ENCODE results near the gene C19orf25. TPM values are rescaled to one million over a fixed set of nuclear protein-coding genes. Genes with fewer than 3 reads are reported as not detected.

Gene C19orf25
- polyA plus RNA-seq, 1 of the 3 experiments (the other 2 are of a cell fraction), result 25.3 TPM

- TF ChIP-seq POLR2AphosphoS5 (IDR thresholded peaks at IDR 0.05; ENCODE audit: low read depth, low read length), result peak; percentile 28; the same call in 1 of the 2 replicates
Observed at GRCh38 chr19:1512671-1513498, 33.9 kb upstream of the C19orf25 start, which contains the start of gene ADAMTSL5 (continued).

- H3K9me2 ChIP-seq, result no peaks in the 10 kb centered on the region
- CTCF ChIA-PET, result interaction anchor here (0.6 to 1.3 kb wide), 4 partner anchors 9 to 731 kb away, joined by 3 to 4 read pairs (median 3); no protein-coding TSS in a partner anchor
- no peak overlapping the region; a peak in 1 of 4 replicates for H3K4me3 ChIP-seq (ENCODE audit: low read depth in 2 of 2, low read length in 1 of 2)
- H3F3A ChIP-seq (replicated peaks; ENCODE audit: insufficient read depth), result peaks cover 20% of the 10 kb centered on the region
- POLR2A ChIA-PET, result interaction anchor here (1.2 kb wide), 1 partner anchor 141 kb away, joined by 3 read pairs; no protein-coding TSS in a partner anchor
- H3K27ac ChIP-seq (ENCODE audit: low read depth in 2 of 2, low read length in 1 of 2), result no peak overlapping the region
- no peak overlapping the region for H2AFZ ChIP-seq (ENCODE audit: low read depth)
- no peaks in the 10 kb centered on the region for H3K9me3 ChIP-seq
- H3K9ac ChIP-seq, result no peak overlapping the region
- peaks cover 0 to 8% of the 10 kb centered on the region in 2 experiments; a peak in 1 of 4 replicates for H3K4me1 ChIP-seq (ENCODE audit: control insufficient read depth in 1 of 2, insufficient read depth in 2 of 2, low read depth in 1 of 2, low read length in 1 of 2)
- no peak for TF ChIP-seq TAF1 (IDR thresholded peaks at IDR 0.05; ENCODE audit: borderline replicate concordance, low read depth, low read length)
- no peak for TF ChIP-seq SMC3 (IDR thresholded peaks at IDR 0.05; ENCODE audit: low read depth, low read length)
- TF ChIP-seq FOSL2 (IDR thresholded peaks at IDR 0.05; ENCODE audit: borderline replicate concordance, low read depth), result no peak
- TF ChIP-seq TEAD4 (IDR thresholded peaks at IDR 0.05; ENCODE audit: borderline replicate concordance, insufficient read depth), result no peak
- TF ChIP-seq FOXJ3 (CRISPR knock-in tag; IDR thresholded peaks at IDR 0.05), result no peak
- no peak for TF ChIP-seq PBX3 (IDR thresholded peaks at IDR 0.05)
- peak overlapping the region; percentile 87 for H3K4me2 ChIP-seq
- WGBS (ENCODE audit: low lambda C conversion rate), result 46% methylated on average over 12 of the region's 22 CpGs
- no peaks in the 10 kb centered on the region for H4K20me1 ChIP-seq (ENCODE audit: insufficient read depth)
- H3K27me3 ChIP-seq (ENCODE audit: insufficient read depth), result no peaks in the 10 kb centered on the region
- peak; percentile 31 for DNase-seq
- no peaks in the 10 kb centered on the region for H3K79me2 ChIP-seq (ENCODE audit: insufficient read depth)
- no peaks in the 10 kb centered on the region for H3K36me3 ChIP-seq (replicated peaks in 1 of 2; ENCODE audit: control insufficient read depth in 1 of 2, insufficient read depth in 2 of 2, low read length in 1 of 2)
Observed at GRCh38 chr19:1511318-1512317, 32.6 kb upstream of the C19orf25 start.

GRCh38 chr19:1510807-1511206 lies 31.8 kb upstream of the C19orf25 start:
- H3F3A ChIP-seq (replicated peaks; ENCODE audit: insufficient read depth), result peaks cover 20% of the 10 kb centered on the region
- H3K36me3 ChIP-seq (replicated peaks in 1 of 2; ENCODE audit: control insufficient read depth in 1 of 2, insufficient read depth in 2 of 2, low read length in 1 of 2), result no peaks in the 10 kb centered on the region
- no peak overlapping the region for H3K27ac ChIP-seq (ENCODE audit: low read depth in 2 of 2, low read length in 1 of 2)
- no peak overlapping the region for H3K9ac ChIP-seq
- no peak overlapping the region for H3K4me2 ChIP-seq
- H2AFZ ChIP-seq (ENCODE audit: low read depth), result no peak overlapping the region
- H3K4me3 ChIP-seq (ENCODE audit: low read depth in 2 of 2, low read length in 1 of 2), result no peak overlapping the region
- peaks cover 0 to 8% of the 10 kb centered on the region in 2 experiments; a peak in 1 of 4 replicates for H3K4me1 ChIP-seq (ENCODE audit: control insufficient read depth in 1 of 2, insufficient read depth in 2 of 2, low read depth in 1 of 2, low read length in 1 of 2)
- no peaks in the 10 kb centered on the region for H3K9me2 ChIP-seq
- H3K27me3 ChIP-seq (ENCODE audit: insufficient read depth), result no peaks in the 10 kb centered on the region
- H3K9me3 ChIP-seq, result no peaks in the 10 kb centered on the region
- no peaks in the 10 kb centered on the region for H3K79me2 ChIP-seq (ENCODE audit: insufficient read depth)
- POLR2A ChIA-PET, result no interaction called here
- DNase-seq, result no peak
- WGBS (ENCODE audit: low lambda C conversion rate), result 45% methylated on average over 8 of the region's 9 CpGs
- no peaks in the 10 kb centered on the region for H4K20me1 ChIP-seq (ENCODE audit: insufficient read depth)
- CTCF ChIA-PET, result no interaction called here
- no peak for TF ChIP-seq GABPA (IDR thresholded peaks at IDR 0.05; ENCODE audit: low read depth)
- no peak for TF ChIP-seq JUND (IDR thresholded peaks at IDR 0.05)
- TF ChIP-seq FOXM1 (IDR thresholded peaks at IDR 0.05; ENCODE audit: low read depth), result no peak
- no peak for TF ChIP-seq IRF3 (IDR thresholded peaks at IDR 0.05; ENCODE audit: low read depth, low read length)
- no peak for TF ChIP-seq ZBTB33 (IDR thresholded peaks at IDR 0.05; ENCODE audit: borderline replicate concordance, low read depth)
- no peak for TF ChIP-seq RXRA (IDR thresholded peaks at IDR 0.05; ENCODE audit: borderline replicate concordance, low read depth)
- TF ChIP-seq SIN3A (IDR thresholded peaks at IDR 0.05; ENCODE audit: borderline replicate concordance, low read depth, low read length), result no peak
- no peak for TF ChIP-seq POLR2AphosphoS5 (IDR thresholded peaks at IDR 0.05; ENCODE audit: low read depth, low read length)
- no peak for TF ChIP-seq MXI1 (IDR thresholded peaks at IDR 0.05; ENCODE audit: low read depth, low read length)
- TF ChIP-seq EP300 (IDR thresholded peaks at IDR 0.05; ENCODE audit: borderline replicate concordance in 1 of 2, low read depth in 1 of 2, low read length in 1 of 2), result no peak
- TF ChIP-seq NRF1 (IDR thresholded peaks at IDR 0.05; ENCODE audit: low read depth, low read length), result no peak
- TF ChIP-seq USF1 (IDR thresholded peaks at IDR 0.05; ENCODE audit: borderline replicate concordance, low read depth), result no peak

Measured in SK-N-SH (cell line).